D721Med (cell line): Measurements from ENCODE around the gene ZCCHC12.

ENCODE experiments used
- DNase-seq: peaks from one replicate; pipeline ENCODE4 v3.0.0; 2011; ENCODE audit warnings: low spot score; ENCODE audit not compliant: insufficient read length
- FAIRE-seq: peaks from 2 replicates; lab custom pipeline; 2011; peaks lifted over from hg19 to GRCh38; lab: Jason Lieb, UNC
- CTCF ChIP-seq: IDR thresholded peaks from 2 replicates; pipeline ENCODE4 v1.5.1; 2012; ENCODE audit warnings: mild to moderate bottlenecking, control low read depth; ENCODE audit not compliant: insufficient read depth; ENCODE audit errors: missing control alignments

ZCCHC12 gene

GRCh38 chrX:118867251-118867650 lies 43.6 kb downstream of the ZCCHC12 start:
- FAIRE-seq (no peak), DNase-seq (no peak)
- no peak for TF ChIP-seq CTCF

- TF ChIP-seq CTCF = no peak
- FAIRE-seq (no peak), DNase-seq (no peak)
Measured at GRCh38 chrX:118872102-118872566, 48.5 kb downstream of the ZCCHC12 start.
